ENCODE results near the gene E2F4. TPM values are rescaled to one million over a fixed set of nuclear protein-coding genes. Genes with fewer than 3 reads are reported as not detected.
A peak's percentile ranks its signal among the peaks of the same experiment; 100 is the strongest.

The E2F4 gene
- total and polyA plus RNA-seq, 7 donors = 40.0 to 85.9 (median 69.8) TPM

DNA sequence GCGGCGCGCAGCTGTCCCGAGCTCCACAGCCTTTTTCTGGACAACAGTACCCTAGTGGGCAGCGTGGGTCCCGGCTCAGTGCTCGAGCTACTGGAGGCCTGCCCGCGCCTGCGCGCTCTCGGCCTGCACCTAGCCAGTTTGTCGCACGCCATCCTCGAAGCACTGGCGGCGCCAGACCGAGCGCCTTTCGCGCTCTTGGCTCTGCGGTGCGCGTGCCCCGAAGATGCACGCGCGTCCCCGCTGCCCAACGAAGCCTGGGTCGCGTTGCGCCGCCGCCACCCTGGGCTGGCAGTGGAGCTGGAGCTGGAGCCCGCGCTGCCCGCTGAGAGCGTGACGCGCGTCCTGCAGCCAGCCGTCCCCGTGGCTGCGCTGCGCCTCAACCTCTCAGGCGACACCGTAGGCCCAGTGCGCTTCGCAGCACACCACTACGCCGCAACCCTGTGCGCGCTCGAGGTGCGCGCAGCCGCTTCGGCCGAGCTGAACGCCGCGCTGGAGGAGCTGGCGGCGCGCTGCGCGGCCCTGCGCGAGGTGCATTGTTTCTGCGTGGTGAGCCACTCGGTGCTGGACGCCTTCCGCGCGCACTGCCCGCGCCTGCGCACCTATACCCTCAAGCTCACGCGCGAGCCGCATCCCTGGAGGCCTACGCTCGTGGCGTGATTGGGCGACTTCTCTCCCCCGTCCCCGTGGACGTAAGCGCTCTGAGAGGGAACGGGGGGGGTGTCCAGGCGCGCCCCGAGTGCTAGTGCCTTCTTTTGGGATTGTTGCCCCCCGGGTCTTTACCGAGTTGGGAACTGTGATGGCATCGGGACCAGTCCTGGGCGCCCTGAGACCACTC, 28.6 kb upstream of the E2F4 start:
- TF ChIP-seq, protein P1, sequence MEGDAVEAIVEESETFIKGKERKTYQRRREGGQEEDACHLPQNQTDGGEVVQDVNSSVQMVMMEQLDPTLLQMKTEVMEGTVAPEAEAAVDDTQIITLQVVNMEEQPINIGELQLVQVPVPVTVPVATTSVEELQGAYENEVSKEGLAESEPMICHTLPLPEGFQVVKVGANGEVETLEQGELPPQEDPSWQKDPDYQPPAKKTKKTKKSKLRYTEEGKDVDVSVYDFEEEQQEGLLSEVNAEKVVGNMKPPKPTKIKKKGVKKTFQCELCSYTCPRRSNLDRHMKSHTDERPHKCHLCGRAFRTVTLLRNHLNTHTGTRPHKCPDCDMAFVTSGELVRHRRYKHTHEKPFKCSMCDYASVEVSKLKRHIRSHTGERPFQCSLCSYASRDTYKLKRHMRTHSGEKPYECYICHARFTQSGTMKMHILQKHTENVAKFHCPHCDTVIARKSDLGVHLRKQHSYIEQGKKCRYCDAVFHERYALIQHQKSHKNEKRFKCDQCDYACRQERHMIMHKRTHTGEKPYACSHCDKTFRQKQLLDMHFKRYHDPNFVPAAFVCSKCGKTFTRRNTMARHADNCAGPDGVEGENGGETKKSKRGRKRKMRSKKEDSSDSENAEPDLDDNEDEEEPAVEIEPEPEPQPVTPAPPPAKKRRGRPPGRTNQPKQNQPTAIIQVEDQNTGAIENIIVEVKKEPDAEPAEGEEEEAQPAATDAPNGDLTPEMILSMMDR (IDR thresholded peaks at IDR 0.05) = no peak
- TF ChIP-seq POLR2AphosphoS5 (IDR thresholded peaks at IDR 0.05) = peak in 3 of 4 donors; percentile 35 to 59 (median 52)
- Histone ChIP-seq H3K9me3 (no peaks in the 10 kb centered on the region), H3K4me1 (peaks cover 0 to 72% (median 71%) of the 10 kb centered on the region in 4 donors), H3K27ac (peak overlapping the region; percentile 68 to 88 (median 71)), H3K27me3 (peaks cover 34 to 58% (median 46%) of the 10 kb centered on the region in 3 donors), H3K4me3 (peak overlapping the region; percentile 17 to 47 (median 39)), H3K36me3 (no peaks in the 10 kb centered on the region)
- WGBS, 2 donors = 1 to 17% methylated on average over 99 of the region's 99 CpGs
- DNase-seq = peak; percentile 89
- intact Hi-C loops (cut with DNase I) = no loop called here

DNA sequence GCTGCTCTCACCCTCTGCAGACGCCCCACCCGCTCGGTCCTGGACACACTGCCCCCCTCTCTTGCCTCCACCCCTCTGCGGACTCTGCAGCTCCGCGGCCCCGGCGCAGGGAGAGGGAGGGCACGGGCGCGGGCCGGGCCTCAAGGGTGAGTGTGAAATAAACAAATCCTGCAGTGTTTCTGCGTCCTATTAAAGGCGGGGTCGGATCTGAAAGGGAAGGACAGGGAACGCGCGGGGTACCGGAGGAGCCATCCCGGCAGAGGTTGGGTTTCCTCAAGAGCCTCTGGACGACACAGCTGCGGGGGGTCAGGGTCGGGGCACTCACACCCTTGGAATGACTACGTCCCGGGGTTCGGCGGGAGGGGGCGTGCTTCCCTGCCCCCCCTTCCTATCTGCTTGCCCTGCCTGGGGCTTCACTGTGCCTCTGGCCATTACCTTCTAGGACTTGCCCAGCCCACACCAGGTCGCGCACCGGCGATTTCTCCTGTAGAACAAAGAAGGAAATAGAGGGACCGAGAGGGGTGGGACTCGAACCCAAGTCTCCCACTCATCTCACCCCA, 27.9 kb upstream of the E2F4 start:
- peak; percentile 79 for DNase-seq
- H3K27me3 ChIP-seq = peaks cover 34 to 58% (median 46%) of the 10 kb centered on the region in 3 donors
- H3K9me3 ChIP-seq = no peaks in the 10 kb centered on the region
- intact Hi-C loops (cut with DNase I) = no loop called here
- WGBS, 2 donors = 1 to 3% methylated on average over 34 of the region's 34 CpGs
- peaks cover 0 to 73% (median 71%) of the 10 kb centered on the region in 4 donors for H3K4me1 ChIP-seq
- H3K36me3 ChIP-seq = no peaks in the 10 kb centered on the region
- H3K27ac ChIP-seq = peak overlapping the region; percentile 68 to 88 (median 71)
- TF ChIP-seq, protein P1 (IDR thresholded peaks at IDR 0.05) = no peak
- TF ChIP-seq EP300 (IDR thresholded peaks at IDR 0.05) (no peak), POLR2AphosphoS5 (IDR thresholded peaks at IDR 0.05) (no peak), POLR2A (IDR thresholded peaks at IDR 0.05) (no peak)
- peak overlapping the region; percentile 17 to 47 (median 39) for H3K4me3 ChIP-seq

DNA sequence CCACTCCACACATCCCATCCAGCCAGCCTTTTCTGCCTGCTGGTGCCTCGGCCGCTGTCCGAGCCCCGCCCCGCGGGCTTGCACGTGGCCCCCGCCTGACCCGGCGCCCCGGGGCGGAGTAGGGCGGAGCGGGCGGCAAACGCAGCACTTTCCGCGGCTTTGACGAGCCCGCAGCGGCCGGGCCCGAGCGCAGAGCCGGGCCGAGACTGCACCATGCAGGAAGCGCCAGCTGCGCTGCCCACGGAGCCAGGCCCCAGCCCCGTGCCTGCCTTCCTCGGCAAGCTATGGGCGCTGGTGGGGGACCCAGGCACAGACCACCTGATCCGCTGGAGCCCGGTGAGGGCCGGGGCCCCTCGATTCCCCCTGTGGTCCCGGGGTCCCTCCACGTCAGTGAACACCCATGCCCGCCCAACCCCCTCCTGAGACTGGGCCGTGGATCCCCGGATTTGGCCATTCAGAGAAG, 27.3 kb upstream of the E2F4 start, which contains the start of gene HSF4:
Gene HSF4 (plus strand): TSS at position 147 of the 463 bp plus-strand sequence. CDS start 67 bp downstream, at position 214.
- Histone ChIP-seq H3K4me3 (peak within 1 kb of the TSS; percentile 17 to 47 (median 39)), H3K4me1 (peaks cover 0 to 75% (median 72%) of the 10 kb centered on the region in 4 donors), H3K27ac (peak within 1 kb of the TSS; percentile 68 to 88 (median 71)), H3K36me3 (no peaks in the 10 kb centered on the region), H3K9me3 (no peaks in the 10 kb centered on the region), H3K27me3 (peaks cover 34 to 58% (median 46%) of the 10 kb centered on the region in 3 donors)
- DNase-seq = peak; percentile 85
- 2% methylated on average over 41 of the region's 41 CpGs for WGBS, 2 donors
- intact Hi-C loops (cut with DNase I) = no loop called here
- TF ChIP-seq EP300 (IDR thresholded peaks at IDR 0.05) = no peak
- TF ChIP-seq POLR2A (IDR thresholded peaks at IDR 0.05) = peak in 1 of 2 donors; percentile 17
- TF ChIP-seq, protein P1 (IDR thresholded peaks at IDR 0.05) = no peak
- peak; percentile 29 to 68 (median 42) for TF ChIP-seq POLR2AphosphoS5 (IDR thresholded peaks at IDR 0.05)

DNA sequence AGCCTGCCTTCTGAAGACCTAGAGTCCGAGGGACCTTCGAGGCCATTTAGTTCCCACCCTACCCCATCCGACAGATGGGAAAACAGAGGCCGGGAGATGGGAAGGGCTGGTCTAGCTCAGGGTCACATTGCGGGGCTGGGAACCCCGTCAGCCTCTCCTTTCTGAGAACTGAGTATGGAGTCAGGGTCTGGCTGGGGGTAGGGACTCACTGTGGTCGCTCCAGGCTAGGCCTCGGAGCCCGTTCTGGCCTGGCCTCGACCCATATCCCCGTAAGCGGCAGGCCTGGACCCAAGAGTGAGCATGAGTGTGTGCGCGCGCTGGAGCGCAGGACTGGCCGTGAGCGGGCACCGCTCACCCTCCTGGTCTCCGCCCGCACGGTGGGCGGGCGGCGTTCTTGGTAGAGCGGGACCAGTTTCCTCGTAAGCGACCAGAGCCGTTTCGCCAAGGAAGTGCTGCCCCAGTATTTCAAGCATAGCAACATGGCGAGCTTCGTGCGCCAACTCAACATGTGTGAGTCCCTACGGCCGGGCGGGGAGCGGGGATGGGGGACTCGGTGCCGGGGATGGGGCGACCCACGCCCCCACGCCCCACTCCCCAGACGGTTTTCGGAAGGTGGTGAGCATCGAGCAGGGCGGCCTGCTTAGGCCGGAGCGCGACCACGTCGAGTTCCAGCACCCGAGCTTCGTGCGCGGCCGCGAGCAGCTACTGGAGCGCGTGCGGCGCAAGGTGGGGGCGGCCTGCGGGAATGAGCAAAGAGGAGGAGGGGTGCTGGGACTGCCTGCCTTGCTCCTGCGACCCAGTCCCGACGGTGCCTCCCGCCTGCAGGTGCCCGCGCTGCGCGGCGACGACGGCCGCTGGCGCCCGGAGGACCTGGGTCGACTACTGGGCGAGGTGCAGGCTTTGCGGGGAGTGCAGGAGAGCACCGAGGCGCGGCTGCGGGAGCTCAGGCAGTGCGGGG, 26.6 kb upstream of the E2F4 start:
- H3K27ac ChIP-seq = peak overlapping the region; percentile 68 to 88 (median 71)
- TF ChIP-seq POLR2AphosphoS5 (IDR thresholded peaks at IDR 0.05) = no peak
- no peak for TF ChIP-seq POLR2A (IDR thresholded peaks at IDR 0.05)
- TF ChIP-seq, protein P1 (IDR thresholded peaks at IDR 0.05) = no peak
- no peak for TF ChIP-seq EP300 (IDR thresholded peaks at IDR 0.05)
- intact Hi-C loops (cut with DNase I) = no loop called here
- DNase-seq = no peak
- WGBS, 2 donors = 8% methylated on average over 85 of the region's 85 CpGs
- peak overlapping the region in 3 of 4 donors; percentile 35 to 47 (median 43) for H3K4me3 ChIP-seq
- H3K36me3 ChIP-seq = no peaks in the 10 kb centered on the region
- peaks cover 0 to 76% (median 74%) of the 10 kb centered on the region in 4 donors for H3K4me1 ChIP-seq
- H3K27me3 ChIP-seq = peaks cover 34 to 58% (median 46%) of the 10 kb centered on the region in 3 donors
- H3K9me3 ChIP-seq = no peaks in the 10 kb centered on the region
